GM21367 (cell line): Measurements from ENCODE around the gene EHD1.

ENCODE experiments used
- ATAC-seq: cut with Tn5 transposase; IDR thresholded peaks from one replicate; pipeline ENCODE4 v1.9.1; 2021; ENCODE audit not compliant: unreplicated experiment

Gene EHD1

DNA sequence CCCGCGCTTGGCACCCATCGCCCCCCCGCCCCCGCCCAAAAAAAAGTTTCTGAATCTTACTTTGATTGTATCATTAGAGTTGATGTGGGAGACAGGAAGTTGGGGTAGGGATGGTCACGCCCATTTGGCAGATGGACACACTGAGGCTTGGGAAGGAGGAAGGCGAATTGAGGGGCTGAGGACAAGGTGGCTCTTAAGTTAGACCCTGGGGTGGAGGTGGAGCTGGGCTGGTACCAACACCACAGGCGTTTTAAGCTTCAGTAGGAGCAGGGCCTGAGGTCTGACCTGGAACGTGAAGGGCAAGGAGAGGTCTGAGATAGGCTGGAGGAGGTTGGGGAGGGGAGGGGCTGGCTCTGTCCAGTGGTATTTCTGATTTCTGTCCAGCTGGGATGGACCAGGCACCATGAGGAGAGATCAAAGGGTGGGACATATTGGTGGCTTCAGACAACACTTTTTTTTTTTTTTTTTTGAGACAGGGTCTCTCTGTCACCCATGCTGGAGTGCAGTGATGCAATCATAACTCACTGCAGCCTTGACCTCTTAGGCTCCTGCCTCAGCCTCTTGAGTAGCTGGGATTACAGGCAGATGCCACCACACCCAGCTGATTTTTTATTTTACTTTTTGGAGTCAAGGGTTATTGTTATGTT is 33.2 kb downstream of the EHD1 start:
- ATAC-seq: no peak

DNA sequence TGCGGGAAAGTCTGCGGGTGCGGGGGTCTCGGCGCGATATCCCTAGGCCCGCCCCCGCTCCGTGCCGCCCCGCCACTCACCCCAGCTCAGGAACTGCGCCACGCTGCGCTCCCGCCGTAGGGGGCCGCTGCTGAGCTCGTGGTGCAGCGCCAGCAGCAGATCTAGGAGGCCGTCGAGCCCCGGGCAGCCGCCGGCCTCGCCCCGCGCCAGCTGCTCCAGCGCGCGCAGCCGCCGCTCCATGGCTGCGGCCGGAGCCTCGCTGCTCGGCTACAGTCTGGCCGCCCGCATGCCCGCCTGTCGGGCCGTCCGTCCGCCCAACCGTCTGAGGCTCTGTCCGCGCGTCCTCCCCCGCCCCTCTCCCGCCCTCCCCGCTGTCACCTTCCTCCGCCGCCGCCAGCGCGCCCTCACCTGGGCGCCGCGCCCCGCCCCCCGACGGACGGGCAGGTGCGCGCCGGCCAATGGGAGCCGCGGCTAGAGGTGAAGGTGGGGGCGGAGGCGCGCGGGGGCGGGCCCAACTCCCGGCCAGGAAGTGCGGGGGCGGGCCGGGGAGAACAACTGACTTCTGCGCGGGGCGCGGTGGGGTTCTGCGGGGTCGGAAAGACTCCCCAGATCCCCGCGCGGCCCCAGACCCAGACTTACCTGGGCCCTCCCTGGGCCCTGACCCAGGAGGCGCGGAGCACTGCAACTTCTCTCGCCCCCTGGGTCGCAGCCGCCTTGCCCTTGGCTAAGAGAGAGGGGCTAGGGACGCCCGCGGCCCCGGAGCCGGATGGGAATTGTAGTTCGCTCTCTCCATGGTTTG is 33.9 kb downstream of the EHD1 start, which contains the start of gene CDC42BPG:
CDC42BPG (minus strand) TSS at position 324 of the 799 bp plus-strand sequence; CDS start at position 240, 84 bp downstream.
- ATAC-seq: no peak

DNA sequence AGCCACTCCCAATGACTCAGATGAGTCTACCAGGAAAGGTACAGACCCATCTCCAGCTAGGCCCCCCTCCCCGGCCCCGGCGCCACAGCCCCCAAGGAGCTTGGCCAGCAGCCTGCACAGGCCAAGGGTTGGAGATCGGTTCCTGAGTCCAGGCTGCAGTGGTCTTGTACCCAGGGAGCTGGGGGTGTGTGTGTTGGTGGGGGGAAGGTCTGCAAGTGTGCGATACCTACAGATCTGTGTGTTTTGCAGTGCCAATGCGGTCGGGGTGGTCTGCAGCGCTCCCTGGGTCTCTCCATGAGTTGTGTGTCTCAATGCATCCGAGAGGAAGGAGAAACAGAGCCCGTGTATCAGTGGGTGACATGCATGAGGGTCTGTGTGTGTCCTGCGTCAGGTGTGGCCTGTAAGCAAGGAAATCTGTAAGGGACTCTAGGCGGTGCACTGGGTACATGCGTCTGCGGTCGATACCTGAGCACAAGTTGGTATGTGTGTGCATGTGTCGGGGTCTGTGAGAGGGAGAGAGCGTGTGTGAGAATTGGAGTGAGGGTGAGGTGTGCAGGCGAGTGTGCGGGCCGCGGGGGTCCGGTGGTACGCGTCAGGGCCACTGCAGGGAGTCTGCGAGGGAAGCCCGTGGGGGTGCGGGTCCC is 34.6 kb downstream of the EHD1 start:
- no peak for ATAC-seq

DNA sequence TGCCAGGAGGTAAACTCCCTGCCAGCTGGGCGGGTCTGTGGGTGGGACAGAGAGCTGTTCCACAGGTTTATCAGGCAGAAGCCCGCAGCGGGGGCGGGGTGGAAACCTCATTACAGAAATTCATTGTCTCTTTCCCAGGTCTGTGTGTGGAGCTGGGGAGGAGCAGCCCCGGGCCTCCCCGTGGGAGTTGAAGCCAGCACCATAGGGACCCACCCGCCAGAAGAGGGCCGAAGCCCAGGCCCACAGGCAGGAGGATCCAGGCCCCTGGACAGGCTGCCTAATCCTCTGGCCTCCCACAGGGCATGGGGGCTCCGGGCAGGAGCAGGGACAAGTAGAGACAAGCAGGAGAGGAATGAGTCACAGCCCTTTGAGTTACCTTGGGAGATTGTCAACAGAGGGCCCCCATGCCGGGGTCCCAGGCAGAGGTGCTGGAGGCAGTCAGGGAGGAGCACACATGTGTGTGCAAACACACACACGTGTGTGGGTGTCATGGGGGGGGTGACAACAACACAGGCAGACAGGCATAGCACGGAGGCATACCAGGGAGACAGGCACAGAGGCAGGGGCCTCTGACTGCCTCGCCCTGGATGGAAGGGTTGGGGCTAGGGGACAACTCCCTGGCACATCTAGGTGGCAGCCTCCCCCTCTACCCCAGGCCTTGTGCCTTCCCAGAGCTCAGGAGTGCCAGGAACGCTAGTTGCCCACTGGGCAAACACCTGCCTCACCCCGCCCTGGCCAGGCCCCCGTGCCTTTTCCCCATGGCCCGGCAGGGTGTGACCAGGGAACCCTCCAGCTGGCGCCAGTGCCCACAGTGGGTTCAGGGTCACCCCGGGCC is 35.4 kb downstream of the EHD1 start:
- no peak for ATAC-seq

DNA sequence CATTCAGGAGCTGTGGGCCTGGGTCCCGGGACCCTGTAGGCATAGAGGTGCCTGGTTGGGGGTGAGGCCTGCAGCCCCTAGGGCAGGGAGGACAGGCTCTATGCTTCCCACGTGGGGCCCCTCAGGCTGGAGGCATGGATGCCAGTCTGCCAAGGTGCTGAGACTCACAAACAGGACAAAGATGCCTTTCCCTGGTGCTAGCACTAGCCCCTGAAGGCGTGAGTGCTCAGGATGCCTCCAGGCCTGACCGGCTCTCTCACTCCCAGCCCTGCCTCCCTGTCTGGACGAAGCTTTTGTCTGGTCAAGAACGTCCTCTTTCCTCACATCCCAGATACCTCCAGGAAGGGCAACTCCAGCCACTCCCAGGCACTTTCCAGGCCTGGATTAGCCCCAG is 36.1 kb downstream of the EHD1 start:
- no peak for ATAC-seq

DNA sequence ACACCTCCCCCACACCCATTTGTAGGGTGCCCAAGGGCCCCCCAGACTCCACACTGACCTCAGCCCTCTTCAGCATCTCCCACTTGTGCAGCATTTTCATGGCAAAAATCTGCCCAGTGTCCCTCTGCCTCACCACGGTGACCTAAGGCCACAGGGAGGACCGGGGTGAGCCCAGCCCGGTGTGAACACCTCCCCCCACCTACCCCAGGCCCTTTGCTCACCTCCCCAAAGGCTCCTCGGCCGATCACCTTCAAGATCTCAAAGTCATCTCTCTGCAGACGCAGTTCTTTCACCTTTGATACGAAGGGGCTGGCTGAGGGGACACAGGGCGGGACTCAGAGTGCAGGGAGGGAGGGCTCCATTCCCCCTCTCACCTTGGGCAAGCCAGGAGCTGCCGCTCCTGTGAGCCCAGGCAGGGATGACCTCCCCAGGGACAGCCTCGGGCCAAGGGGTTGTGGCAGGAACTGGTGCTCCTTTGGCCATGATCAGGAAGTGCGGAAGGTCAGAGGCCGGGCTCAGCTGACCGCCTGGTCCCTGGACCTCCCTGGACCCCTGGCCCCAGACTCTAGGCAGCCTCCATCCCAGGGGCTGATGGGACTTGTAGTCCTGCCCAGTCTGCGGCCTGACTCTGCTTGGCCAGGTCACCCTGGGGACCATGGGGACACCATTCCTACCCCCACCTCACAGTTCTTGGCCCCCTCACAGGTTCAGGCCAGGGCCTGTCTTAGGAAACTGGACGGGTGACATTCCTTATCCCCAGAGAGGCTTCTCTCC is 36.6 kb downstream of the EHD1 start:
- ATAC-seq: no peak

DNA sequence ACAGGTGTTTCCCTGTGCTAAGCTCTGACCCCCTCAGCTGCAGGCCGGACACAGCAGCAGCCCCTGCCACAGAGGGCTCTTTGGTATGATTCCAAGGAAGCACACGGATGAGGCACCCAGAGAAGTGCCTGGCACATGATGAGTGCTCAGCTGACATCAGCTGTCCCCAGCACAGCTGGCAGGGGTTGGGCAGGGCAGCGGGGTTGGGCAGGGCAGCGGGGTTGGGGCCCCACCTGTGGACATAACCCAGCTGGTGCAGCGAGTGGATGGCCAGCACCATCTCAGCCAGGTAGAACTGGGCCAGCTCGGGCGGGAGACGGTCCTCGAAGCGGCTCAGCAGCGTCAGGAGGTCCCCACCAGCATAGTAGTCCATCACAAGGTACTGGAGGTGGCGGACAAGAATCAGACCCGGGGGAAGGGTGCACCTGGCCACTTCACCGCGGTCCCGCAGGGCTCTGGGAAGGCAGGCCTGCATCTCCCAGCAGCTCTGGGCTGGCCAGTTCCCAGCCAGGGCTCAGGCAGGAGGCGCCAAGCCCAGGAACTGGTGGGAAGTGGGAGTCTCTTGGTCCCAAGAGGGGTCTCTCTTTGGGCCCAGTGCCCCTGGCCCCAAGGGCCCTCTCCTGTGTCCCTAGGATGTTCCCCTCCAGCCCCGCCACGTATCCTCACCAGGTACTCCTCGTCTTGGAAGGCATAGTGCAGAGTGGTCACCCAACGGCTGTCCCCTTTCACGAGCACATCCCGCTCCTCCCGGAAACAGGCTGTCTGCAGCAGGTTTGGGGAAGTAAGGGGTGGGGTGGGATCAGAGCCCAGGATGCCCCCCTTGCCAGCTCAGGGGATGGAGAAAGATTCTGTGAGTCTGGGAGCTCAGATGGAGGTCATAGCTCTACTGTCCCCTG is 38.3 kb downstream of the EHD1 start:
- ATAC-seq: no peak

DNA sequence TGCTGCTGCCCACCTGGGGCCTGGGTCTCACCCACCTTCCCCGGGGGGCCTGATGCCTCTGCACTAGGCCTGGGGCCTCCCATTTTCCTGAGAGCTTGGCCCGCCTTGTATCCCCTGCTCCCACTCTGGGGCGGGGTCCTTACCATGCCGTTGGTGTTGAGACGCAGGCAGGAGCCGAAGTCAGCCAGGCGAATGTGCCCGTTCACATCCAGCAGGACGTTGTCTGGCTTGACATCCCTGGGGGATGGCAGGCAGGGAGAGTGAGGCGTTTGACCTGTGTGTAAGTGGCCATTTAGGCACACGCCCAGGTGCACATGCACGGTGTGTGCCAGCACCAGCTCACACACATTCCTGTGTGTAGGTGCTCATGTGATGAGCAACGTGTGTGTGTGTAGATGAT is 39.1 kb downstream of the EHD1 start:
- no peak for ATAC-seq

DNA sequence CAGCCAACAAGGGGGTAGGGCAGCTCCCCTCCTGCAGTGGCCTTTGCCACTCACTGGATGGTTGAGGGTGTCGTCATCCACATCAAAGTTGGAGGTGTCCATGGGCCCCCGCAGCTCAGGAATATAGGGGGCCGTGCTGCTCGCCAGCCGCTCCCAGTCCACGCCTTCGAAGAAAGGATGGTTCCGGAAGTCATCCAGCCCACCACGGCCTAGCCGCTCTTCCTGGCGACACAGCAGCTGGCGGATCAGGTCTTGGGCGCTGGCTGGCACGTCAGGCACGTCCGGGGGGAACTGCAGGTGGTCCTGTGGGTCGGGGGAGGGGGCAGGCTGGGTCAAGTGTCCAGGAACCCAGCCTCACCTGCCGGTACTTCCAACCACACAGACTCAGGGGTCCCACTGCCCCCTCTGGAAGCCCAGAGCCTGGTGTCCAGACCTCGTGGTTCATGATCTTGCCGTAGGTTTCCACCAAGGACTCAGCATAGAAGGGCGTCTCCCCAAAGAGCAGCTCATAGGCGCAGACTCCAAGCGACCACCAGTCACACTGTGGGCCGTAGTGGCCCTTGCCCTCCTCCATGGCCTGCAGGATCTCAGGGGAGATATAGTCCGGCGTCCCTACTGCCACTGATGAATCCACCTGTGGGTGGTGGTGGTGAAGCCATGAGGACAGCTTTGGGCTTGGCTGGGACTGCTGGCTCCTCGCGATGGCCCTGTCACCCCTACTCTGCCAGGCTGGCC is 39.7 kb downstream of the EHD1 start:
- ATAC-seq: no peak

DNA sequence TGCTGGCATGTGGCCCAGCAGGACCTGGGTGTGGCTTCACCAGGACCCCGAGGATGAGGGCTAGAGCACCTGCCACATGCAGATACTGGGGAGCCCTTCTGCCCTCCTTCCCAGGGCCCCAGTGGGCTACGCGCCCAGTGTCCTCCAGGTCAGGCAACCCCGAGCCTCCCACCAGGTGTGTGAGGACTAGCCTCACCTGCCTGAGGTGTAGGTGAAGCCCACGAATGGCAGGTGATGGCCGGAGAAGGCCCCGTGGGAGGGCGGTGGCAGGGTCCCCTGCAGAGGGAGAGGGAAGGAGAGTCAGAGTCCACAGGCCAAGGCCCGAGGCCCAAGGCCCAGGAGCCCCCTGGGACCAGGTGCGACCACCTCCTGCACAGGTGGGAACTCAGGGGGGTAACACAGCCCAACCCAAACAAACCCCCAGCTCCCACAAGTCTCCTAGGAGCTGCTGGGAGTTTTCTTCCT is 40.5 kb downstream of the EHD1 start:
- no peak for ATAC-seq

DNA sequence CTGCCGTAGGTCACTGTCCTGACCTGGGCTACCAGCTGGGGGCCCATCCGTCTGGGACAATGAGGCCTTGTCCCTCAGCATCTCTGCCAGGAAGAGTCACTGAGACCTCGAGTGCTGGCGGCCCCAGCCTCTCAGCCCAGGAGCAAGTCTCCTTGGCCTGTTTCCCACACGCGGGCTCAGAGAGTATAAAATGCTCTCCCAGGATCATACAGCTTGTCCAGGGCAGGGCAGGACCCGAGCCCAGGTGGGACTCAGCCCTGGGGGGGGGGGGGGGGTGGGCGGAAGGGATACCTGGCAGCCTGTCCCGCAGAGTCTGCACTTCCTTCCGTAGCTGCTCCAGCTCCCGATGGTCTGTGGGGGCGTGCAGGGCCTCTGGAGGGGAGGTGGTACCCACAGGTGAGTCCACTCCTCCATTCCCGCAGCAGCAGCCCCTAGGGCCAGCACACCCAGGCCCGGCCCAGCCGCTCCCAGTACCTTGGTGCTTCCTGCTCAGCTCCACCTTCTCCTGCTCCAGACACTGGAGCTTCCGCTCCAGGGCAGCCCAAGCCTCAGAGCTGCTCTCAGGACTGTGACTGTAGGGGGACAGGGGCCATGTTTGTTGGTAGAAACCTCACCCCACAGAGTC is 41.9 kb downstream of the EHD1 start:
- no peak for ATAC-seq

DNA sequence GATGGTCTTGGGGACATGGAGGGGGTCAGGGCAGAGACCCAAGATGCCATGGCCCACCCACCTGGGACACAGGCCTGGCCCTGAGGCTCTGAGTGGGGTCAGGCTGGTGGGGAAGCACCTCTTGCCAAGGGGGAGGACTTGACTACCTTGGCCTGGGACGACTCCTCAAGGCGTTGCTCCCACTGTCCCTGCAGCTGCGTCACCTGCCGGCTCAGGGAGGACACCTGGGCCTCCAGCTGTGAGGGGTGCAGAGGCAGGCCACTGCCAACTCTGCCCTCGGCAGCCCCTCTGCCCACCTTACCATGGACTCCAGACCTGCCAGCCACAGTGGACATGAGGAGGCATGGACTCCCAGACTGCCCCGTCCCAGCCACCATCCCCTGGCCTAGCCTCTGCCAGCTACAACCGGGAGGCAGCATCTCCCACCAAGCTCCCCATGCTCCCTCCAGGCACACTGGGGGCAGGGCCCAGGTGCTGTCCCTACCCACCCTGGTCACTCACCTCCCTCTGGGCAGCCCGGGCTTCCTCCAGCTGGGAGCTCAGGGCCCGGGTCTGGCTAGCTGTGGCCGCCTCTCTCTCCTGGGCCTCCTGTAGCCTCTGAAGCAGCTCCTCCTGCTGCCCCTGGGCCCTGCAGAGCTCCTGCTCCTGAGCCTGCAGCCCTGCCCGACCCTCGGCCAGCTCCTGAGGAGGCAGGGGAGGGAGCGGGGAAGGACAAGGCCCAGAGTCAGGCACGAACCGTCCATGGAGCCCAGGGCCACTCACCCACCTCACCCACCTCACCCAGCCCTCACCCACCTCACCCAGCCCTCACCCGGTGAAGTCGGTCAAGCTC is 42.6 kb downstream of the EHD1 start:
- no peak for ATAC-seq

DNA sequence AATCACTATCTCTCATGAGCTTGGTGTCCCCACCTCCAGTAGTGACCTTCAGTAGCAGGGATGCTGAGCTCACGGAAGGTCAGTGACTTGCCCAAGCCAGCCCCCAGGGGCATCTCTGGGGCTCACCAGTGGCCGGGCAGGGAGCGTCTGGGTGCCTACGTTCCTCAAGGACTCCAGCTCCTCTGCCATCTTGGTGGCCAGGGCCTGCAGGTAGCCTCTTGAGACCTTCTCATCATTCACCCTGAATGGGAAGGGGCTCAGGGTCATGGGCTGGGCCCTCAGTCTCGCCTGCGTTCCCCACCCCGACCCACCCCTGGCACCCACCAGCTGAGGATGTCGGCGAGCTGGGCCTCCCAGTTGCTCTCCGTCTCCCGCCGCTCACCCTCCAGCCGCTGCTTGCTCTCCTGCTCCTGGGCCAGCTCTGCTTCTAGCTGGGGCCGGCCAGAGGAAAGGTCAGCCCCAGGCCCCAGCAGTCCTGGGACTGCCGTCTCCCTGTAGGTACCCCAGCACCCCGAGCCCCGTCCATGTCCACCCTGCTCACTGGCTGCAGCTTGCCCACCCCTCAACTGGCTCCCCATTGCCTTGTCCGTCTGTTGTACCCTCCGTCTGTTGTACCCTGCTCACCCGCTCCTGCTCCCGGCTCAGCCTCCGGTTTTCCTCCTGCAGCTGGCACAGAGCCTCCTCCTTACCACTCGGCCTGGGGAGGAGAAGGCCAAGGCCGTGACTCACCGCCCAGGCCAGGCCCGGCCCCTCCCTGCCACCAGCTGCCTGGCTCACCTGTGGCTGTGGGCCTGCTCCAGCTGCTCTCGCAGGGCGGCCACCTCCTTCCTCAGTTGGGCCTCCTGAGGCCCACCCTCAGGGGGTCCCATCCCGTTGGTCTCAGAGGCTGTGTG is 43.5 kb downstream of the EHD1 start:
- ATAC-seq: no peak

DNA sequence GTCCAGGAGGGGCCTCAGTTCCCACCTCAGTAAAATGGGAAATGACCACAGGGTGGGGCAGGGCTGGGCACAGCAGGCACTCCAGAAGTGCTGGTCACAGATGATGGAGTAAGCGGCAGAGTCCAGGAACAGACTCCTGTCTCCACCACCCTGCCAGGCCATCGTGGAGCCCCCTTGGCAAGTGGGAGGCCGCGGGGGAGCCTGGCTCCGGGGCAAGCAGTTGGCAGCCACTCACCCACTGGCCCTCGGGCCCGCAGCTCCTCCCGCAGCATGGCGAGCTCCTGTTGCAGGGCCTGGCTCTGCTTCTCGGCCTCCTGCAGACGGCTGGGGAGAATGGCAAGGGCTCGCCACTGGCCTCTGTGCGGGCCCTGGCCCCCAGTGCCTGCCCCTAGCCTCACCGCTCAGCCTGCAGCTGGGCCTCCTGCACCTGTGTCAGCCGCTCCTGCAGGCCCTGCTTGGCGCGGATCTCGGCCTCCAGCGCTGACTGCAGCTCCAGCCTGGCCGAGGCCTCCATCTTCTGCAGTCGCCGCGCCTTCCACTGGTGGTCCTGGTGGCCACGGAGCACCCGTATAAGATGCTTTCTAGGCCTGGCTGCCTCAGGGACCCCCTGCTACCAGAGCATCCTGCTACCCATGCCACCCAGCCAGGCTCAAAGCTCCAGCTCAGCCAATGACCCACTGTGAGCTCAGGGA is 44.2 kb downstream of the EHD1 start:
- no peak for ATAC-seq

DNA sequence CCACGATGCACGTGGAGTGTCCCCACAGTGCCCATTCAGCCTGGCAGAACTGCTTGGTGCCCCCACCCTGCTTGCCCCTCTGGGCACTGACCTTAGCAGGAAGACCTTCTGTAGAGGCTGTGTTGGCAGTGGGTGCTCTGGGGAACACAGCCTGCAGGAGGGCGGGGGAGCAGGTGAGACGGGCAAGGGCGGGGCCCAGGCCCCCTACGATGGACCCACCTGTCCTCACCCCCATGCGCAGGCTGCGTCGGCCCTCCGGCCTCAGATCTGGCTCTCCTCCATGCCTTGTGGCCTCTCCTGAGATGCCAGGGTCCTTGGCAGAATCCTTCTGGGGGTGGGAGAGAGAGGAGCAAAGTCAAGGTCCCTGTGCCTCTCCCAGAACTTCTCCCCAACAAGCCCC is 44.9 kb downstream of the EHD1 start:
- ATAC-seq: no peak

DNA sequence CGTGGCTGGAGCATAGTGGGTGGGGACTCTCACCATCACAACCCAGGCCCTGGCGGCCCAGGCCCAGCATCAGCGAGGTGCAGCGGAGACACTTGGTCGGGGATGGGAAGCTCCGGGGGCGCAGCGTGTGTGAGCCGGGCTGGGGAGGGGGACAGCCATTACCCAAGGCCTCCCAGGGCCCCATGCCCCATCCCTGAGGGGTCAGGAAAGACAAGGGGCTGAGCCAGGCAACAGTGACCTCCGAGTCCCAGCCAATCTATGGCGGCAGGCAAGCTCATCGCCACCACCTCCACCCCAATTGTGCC is 45.3 kb downstream of the EHD1 start:
- ATAC-seq: no peak
